Activated CD4-positive, alpha-beta T cell treated with anti-CD3 and anti-CD28 coated beads, Interleukin-10, Interleukin-2, amounts not matched to agents 100 ng/mL and 50 ng/mL, durations not matched to agents 16 hours and 8 hours (primary cell): ENCODE results near the gene GADL1.

Source experiments
- DNase-seq: peaks from one replicate; pipeline ENCODE4 v3.0.0-alpha.2; 2020

GADL1 gene

GRCh38 chr3:30894521-30895251 is at the start of gene GADL1:
GADL1 (minus strand) TSS chr3:30894661; CDS start chr3:30894614, 47 bp downstream.
- DNase-seq: peak; percentile 25

DNA sequence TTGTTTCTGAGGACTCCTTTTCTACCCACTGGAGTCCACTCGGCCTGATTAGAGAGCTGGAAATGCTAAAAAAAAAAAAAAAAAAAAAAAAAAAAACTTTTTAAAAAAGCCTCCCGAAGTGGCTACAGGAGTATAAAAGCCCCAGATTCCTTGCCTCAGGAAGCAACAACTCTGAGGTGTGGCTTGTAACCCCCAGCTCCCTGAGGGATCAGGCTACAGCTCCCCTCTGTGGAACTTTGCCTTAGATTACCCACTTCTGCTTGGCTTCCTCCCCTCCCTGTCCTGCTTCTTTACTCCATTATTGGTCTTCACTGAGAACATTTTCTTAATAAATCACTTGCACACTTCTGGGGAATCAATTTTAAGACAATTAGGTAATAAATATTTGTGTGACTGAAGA is 49.7 kb upstream of the GADL1 start:
- no peak for DNase-seq

- DNase-seq: no peak
These were observed 48.7 kb upstream of the GADL1 start for GRCh38 chr3:30943206-30943605.

DNA sequence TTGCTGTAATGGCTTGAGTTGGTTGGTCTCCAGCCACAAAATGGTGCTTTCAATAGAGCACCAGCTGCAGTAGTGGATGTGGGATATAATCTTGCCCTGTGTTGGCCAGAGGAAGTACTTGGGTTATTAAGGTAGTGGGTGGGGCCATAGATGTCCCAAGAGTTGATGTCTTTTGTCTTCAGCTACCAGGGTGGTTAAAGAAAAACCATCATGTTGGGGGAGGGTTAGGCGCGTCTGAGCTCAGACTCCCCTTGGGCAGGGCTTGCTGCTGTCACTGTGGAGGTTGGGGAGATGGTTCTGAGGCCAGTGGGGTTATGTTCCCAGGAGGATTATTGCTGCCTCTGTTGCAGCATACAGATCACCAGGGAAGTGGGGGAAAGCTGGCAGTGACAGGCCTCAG is 46.9 kb upstream of the GADL1 start:
- DNase-seq: no peak

- DNase-seq: no peak
These were observed 46.3 kb upstream of the GADL1 start for GRCh38 chr3:30940740-30941139.

DNA sequence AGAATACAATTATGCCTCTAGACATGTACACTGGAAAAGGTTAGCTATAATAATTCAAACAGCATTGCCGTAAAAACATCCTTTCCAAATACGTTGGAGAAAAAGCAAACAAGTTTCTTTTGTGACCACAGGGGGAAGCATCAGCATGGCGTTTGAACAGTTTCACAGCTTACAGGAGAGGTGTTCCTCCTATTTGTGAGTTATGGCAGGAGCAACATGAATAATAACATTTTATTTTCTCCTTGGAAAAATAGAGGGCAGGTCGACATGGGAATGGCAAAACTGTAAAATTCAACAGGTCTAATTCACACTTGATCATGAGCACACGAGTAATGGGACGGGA is 39.7 kb upstream of the GADL1 start:
- no peak for DNase-seq

GRCh38 chr3:30933478-30934207 is 39.2 kb upstream of the GADL1 start:
- no peak for DNase-seq

DNA sequence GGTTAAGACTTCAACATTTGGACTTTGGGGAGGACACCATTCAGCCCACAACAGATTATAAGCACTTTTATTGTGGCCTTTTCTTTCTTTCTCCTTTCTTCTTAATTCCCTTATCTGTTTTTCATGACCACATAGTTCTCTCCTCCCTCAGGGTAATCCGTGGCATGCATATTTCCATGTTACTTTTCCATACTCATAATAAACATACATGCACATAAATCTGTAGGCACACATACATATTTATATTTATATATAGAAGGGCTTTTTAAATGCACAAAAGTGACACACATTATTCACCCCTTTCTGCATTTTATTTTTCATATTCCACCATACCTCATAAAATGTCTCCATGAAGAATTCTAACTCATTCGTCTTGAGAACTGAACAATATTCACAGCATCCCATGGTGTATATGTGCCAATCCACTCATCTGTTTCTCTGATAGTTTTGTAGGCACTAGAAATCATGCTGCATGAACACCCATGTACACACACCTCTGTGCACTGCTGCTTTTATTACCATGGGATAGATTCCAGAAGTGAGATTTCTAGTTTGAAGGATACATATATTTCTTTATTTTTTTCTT is 38.1 kb upstream of the GADL1 start:
- no peak for DNase-seq

DNA sequence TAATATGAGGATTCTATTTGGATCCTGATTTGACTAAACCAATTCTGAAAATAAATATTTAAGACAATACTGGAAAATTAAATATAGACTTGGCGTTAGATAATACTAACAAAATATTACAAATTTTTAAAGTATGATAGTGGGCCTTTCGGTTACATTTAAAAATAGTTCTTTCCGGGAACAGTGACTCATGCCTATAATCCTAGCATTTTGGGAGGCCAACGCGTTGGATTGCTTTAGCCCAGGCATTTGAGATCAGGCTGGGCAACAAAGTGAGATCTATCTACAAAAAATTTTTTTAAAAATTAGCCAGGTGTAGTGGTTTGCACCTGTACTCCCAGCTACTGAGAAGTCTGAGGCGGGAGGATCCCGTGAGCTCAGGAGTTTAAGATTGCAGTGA is 30.3 kb upstream of the GADL1 start:
- no peak for DNase-seq

GRCh38 chr3:30919564-30919963 is 25.1 kb upstream of the GADL1 start:
- no peak for DNase-seq

DNA sequence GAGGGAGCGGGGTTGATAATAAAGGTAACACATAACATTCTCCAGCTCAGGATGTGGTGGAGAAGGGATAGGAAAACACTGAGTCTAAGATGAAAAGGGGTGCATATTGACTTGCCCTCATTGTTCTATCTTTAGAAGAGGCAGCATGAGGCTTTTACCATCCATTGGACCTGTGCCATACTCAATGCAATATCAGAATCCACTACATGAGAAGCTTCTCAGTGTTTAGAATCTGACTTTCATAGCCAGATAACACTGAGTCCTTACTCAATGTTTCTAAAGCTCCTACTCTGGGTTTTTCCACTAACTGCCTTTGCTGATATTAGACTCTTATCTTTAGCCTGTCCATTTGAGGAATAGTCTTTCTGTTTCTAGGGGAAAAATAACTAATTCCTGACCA is 24.3 kb upstream of the GADL1 start:
- no peak for DNase-seq

GRCh38 chr3:30915782-30916181 is 21.3 kb upstream of the GADL1 start:
- no peak for DNase-seq

DNA sequence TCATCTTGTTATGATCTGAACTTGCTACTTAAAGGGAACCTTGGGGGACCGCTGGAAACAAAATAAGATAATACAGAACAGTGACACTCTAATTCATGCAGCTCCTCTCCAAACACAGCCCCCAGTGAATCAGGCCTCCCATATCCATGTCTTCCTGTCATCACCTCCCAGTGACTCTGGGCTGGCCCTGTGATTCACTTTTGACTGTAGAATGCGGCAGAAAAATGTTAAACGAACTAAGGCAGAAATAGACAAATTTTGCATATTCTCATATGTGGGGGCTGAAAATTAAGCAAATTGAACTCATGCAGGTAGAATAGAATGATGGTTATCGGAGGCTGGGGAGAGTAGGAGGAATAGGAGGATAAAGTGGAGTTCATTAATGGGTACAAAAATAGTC is 20.2 kb upstream of the GADL1 start:
- no peak for DNase-seq

DNA sequence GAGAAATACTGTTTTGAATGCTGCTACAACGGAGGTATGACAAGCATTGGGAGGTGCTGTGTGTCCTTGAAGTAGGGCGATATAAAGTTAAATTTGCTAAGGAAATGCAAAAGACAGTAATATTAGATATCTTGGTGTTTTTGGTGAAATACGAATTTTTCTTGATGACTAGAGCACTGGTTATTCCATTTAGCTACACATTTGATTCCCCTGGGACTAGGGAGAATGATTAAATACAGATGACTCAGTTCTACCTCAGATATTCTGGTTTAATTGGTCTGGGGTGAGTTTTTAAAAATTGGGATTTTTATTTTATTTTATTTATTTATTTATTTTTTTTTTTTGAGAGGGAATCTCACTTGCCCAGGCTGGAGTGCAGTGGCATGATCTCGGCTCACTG is 18.7 kb upstream of the GADL1 start:
- DNase-seq: no peak

DNA sequence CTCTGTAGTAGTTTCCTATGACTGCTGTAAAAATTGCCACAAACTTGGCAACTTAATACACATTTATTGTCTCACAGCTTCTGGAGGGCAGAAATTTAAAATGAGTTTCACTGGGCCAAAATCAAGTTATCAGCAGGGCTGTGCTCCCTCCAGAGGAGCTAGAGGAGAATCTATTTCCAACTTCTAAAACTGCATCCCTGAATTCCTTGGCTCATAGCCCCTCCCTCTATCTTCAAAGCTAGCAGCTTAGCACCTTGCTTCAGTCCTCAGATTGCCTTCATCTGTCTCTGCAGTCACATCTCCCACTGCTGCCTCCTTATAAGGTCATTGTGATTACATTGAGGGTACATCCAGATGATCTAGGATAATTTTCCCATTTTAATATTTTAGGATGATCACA is 17.8 kb upstream of the GADL1 start:
- no peak for DNase-seq

DNA sequence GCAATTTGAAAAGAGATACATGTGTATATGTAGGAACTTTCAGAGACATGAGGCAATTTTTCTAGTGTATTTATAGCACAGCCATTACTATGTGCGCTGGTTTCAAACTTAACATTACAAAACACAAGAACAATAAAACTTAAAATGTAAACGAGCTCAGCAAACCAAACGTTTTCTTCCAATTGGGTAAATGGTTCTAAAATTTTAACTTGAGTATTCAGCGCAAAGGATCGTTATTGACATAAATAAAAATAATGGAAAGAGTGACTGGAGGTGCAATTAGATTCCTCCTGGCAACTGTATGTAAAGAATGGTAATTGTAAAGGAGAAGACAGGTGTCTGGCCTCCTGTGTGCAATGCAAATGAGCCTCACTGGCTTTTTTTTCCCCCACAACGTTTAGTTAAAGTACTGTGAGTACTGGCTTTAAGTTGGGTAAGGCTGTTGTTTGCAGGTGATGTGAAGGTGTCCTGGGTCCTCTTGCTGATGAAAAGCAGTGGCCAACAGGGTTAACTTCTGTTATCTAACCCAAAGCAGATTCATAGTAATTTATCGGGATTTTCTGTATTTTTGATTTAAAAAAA is 14.1 kb upstream of the GADL1 start:
- DNase-seq: no peak

DNA sequence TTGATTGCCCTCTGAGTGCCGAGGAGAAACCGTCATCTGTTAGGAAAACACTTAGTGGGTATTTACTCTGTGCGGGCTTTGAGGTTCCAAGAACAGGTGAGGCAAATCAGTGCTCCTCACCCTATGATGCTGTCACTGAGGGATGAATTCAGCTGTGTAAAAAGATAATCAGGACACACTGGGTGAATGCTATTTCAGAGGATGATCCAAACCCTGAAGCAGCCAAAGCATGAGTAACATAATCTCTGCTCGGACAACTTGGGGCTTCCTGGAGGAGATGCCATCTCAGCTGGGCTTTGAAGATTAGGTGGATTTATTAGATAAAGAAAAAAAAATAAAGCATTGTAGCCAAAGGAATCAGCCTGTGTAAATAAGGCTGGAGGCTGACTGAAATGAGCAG is 10.5 kb upstream of the GADL1 start:
- DNase-seq: no peak

DNA sequence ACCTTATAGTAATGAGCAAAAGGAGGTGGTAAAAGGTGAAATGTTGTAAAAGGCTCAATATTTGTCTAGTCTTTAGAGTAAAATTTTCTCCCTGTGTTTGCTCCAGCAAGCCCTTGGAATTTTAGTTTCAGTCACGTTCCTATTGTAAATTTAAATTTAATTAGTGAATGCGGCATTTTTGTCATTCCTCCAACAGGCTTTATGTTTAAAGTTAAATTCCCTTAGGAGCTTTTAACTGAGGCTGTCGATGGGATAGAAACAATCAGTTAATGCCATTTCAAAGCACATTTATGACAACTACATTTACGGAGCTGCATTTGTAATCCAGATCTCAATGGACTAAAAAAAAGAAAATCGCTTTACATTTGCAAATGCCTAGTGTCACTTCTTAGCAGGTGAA is 868 bp upstream of the GADL1 start:
- DNase-seq: no peak

DNA sequence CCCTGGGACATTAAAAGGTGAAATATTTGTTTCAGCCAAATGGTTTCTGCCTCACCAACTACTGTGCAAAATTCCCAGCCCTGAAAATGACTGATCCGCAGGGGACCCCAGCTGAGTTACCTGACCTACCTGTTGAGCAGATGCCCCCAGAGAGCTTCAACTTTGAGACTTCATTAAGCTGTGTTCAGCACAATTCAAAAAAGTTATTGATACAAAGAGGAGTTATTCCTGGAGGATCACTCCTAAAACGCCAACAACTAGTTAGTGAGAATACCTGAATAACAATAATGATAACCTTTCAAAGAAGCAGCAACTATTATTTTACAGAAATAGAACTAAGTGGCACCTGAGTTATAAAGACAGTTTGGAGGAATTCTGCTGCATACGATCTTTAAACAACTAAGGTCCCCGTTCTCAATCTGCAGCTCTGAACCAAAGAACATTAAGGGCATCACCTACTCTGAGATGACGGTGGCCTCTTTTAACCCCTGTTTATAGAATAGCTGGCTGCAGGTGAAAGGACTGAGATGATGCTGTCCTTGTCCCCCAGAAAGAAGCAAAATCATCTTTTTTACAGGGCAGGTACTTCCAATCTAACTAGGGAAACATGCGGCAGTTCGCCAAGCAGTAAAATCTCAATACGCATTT is 659 bp downstream of the GADL1 start:
- no peak for DNase-seq

DNA sequence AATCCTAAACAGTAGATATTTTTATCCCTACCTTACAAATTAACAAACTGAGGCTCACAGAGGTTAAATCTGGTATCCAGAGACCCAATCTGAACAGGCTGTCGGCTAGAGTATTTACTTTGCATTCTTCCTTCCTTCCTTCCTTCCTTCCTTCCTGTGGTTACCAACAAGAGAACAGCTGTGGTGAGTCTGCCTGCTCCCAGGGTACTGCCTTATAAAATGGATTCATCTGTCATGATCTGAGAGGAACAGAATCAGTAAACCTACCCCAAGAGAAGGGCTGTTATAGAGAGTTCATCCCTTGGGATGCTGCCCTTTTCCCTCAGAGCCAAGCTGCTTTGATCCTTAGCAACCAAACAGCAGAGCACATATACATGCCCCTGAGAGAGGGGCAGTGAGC is 3.6 kb downstream of the GADL1 start:
- no peak for DNase-seq

- no peak for DNase-seq
These were observed 7.6 kb downstream of the GADL1 start for GRCh38 chr3:30886888-30887287.

DNA sequence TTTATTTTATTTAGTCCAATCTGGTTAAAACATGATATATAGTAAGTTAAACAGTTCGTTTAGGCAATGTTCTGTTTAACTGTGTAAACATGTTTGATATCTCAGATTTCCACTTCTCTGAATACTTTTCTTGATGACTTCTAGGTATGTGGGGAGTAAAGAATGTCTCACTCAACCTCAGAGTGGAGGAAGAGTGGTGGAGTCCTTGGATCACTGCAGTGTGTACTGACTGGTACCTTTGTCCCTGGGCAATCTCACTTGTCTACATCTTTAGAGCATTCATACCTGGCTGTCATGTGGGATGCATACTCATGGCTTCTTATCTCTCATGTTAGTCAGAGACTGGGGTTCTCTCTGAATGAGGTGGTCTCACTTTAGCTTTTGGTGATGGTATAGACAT is 15.6 kb downstream of the GADL1 start:
- no peak for DNase-seq

DNA sequence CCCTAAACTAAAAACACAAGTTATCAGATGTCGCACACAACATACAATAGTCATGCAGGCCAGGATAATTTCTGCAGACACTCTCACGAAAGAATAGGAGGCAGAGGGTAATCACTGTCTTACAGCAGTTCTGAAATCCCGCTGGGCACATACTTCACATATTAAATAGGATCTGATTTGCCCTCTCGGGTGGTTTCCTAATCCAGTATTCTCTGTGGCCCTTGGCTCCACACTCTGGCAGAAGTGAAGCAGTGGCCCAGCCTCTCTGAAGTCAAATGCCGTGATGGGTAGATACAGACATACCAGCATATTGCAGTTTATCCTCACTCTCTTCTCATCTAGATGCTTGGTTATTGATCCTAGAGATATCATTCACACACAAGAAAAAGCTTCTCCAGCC is 19.0 kb downstream of the GADL1 start:
- no peak for DNase-seq

DNA sequence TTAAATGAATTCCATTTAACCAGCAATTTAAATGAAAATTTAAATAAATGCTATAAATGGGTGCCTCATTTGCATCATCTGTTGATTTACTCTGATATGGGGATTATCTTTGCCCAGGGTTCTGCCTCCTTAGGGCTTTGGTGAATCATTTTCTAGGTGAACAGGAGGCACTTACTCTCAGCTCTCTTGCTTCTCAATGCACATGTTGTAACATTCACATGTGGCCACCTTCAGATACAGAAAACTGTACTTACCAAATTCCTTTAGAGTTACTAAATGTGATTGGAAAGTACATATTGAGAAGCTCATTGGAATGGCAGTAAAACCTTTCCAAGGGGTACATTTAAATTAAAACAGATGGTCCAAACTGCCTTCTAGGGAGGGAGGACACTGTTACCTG is 20.8 kb downstream of the GADL1 start:
- DNase-seq: no peak
